Measurements from ENCODE around the gene CTBP2.

GRCh38 chr10:125052146-125052545 is 108.2 kb downstream of the CTBP2 start:
- TF ChIP-seq POLR2A (IDR thresholded peaks at IDR 0.05), result no peak
- TF ChIP-seq CTCF (IDR thresholded peaks at IDR 0.05), result no peak
